H1 (cell line): ENCODE results near the gene SEC31A.
A peak's percentile ranks its signal among the peaks of the same experiment; 100 is the strongest.

Experiments
- EZH2 ChIP-seq: fragments of 200-600 bp; sonication (generic); IDR thresholded peaks from 2 replicates; pipeline ENCODE4 v1.7.1; 2012; ENCODE audit warnings: low read depth, mild to moderate bottlenecking, moderate library complexity, low read length, inconsistent platforms; ENCODE audit not compliant: severe bottlenecking
- HDAC2 ChIP-seq, 2 experiments: fragments of 300-600 bp in 1 of 2; sonication (generic) in 1 of 2; IDR thresholded peaks; 2 replicates each; pipeline ENCODE4 v1.6.1; 2011 to 2012; ENCODE audit warnings: low read depth in 2 of 2, low read length in 2 of 2, mild to moderate bottlenecking in 2 of 2, moderate library complexity in 2 of 2, borderline replicate concordance in 1 of 2, inconsistent platforms in 1 of 2
- JUN ChIP-seq: IDR thresholded peaks from 2 replicates; pipeline ENCODE4 v1.6.1; 2011; ENCODE audit warnings: low read depth, mild to moderate bottlenecking, improper control_type of control experiment, low read length
- NRF1 ChIP-seq: IDR thresholded peaks from 2 replicates; pipeline ENCODE4 v1.6.1; 2011; ENCODE audit warnings: mild to moderate bottlenecking, low read depth, low read length, improper control_type of control experiment
- POLR2A ChIP-seq, 2 experiments: IDR thresholded peaks; 1 replicate in 1 of 2; 2 replicates in 1 of 2; pipeline ENCODE4 v1.6.1; 2011; ENCODE audit warnings: low read depth in 2 of 2, low read length in 2 of 2, mild to moderate bottlenecking in 2 of 2; ENCODE audit errors: control extremely low read depth in 1 of 2
- POLR2AphosphoS5 ChIP-seq: IDR thresholded peaks from 2 replicates; pipeline ENCODE4 v1.6.1; 2011; ENCODE audit warnings: low read depth, low read length
- RAD21 ChIP-seq, 2 experiments: IDR thresholded peaks in 1 of 2; conservative IDR thresholded peaks in 1 of 2; 2 replicates each; pipeline ENCODE4 v1.6.1; 2011; ENCODE audit warnings: low read depth in 2 of 2, low read length in 2 of 2, improper control_type of control experiment in 1 of 2, inconsistent platforms in 1 of 2, mild to moderate bottlenecking in 1 of 2, moderate library complexity in 1 of 2
- RFX5 ChIP-seq: IDR thresholded peaks from 2 replicates; pipeline ENCODE4 v1.6.1; 2011; ENCODE audit warnings: low read depth, low read length, improper control_type of control experiment, borderline replicate concordance
- SIN3A ChIP-seq, 2 experiments: IDR thresholded peaks in 1 of 2; conservative IDR thresholded peaks in 1 of 2; 2 replicates each; pipeline ENCODE4 v1.6.1; 2011 to 2012; ENCODE audit warnings: low read length in 2 of 2, improper control_type of control experiment in 1 of 2, low read depth in 1 of 2, mild to moderate bottlenecking in 1 of 2
- SRF ChIP-seq: IDR thresholded peaks from 2 replicates; pipeline ENCODE4 v1.6.1; 2011; ENCODE audit warnings: mild to moderate bottlenecking, low read depth, low read length, moderate library complexity
- TAF1 ChIP-seq: IDR thresholded peaks from 2 replicates; pipeline ENCODE4 v1.6.1; 2011; ENCODE audit warnings: mild to moderate bottlenecking, low read depth, low read length
- YY1 ChIP-seq: IDR thresholded peaks from 2 replicates; pipeline ENCODE4 v1.6.1; 2011; ENCODE audit warnings: low read depth, mild to moderate bottlenecking, low read length
- TF ChIP-seq, protein P1 (sequence below), 3 experiments: IDR thresholded peaks; 1 replicate in 2 of 3; 2 replicates in 1 of 3; pipeline versions ENCODE4 v1.5.1 to v1.6.1; 2011; ENCODE audit warnings: low read length in 3 of 3, mild to moderate bottlenecking in 3 of 3, inconsistent platforms in 2 of 3, low read depth in 1 of 3, moderate library complexity in 1 of 3; ENCODE audit not compliant: insufficient read depth in 1 of 3; ENCODE audit errors: control extremely low read depth in 1 of 3
- TF ChIP-seq, protein P2 (sequence below): IDR thresholded peaks from 2 replicates; pipeline ENCODE4 v1.6.1; 2012; ENCODE audit warnings: inconsistent platforms

DNA sequence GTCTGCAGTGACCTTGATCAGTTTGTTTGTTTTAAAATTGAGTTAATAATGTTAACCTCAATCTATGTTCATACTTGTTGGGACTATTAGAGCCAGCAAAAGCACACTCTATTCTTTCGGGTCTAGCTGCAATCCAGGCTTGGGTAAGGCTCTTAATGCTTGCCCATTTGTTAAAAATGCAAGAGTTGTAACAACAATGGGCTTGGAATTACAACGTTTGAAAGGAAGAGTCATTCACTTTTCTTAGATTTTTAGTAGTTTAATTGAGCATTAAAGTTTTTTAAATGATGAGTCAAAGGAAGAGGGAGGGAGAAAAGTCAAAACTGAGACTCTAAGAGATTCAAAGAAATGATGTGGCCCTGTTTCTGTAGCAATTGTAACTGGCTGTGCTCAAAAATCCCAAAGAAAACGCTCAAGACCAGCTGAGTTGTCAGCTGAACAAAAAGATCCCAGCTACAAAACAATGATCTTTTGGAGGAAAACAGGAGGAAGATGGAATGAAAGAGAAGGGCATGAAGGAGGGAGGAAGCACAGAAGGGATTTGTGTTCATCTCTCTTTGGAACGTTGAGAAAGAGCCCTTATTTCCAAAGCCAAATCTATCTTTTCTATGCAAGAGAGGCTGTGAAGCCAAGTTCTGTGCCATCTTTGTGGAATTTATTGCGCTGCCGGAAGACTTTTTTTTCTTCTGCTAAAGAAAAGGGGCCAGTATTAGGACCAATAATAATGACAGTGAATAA lies 97.9 kb downstream of the SEC31A start:
- TF ChIP-seq RFX5 = no peak
- TF ChIP-seq SIN3A (conservative IDR thresholded peaks at IDR 0.05 in 1 of 2, IDR thresholded peaks at IDR 0.05 in 1 of 2; ENCODE audit: low read depth in 1 of 2, low read length in 2 of 2) = no peak
- no peak for TF ChIP-seq POLR2A (IDR thresholded peaks at IDR 0.05; ENCODE audit: control extremely low read depth in 1 of 2, low read depth in 2 of 2, low read length in 2 of 2)
- TF ChIP-seq TAF1 = no peak
- TF ChIP-seq, protein P1, sequence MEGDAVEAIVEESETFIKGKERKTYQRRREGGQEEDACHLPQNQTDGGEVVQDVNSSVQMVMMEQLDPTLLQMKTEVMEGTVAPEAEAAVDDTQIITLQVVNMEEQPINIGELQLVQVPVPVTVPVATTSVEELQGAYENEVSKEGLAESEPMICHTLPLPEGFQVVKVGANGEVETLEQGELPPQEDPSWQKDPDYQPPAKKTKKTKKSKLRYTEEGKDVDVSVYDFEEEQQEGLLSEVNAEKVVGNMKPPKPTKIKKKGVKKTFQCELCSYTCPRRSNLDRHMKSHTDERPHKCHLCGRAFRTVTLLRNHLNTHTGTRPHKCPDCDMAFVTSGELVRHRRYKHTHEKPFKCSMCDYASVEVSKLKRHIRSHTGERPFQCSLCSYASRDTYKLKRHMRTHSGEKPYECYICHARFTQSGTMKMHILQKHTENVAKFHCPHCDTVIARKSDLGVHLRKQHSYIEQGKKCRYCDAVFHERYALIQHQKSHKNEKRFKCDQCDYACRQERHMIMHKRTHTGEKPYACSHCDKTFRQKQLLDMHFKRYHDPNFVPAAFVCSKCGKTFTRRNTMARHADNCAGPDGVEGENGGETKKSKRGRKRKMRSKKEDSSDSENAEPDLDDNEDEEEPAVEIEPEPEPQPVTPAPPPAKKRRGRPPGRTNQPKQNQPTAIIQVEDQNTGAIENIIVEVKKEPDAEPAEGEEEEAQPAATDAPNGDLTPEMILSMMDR (IDR thresholded peaks at IDR 0.05; ENCODE audit: control extremely low read depth in 1 of 3, insufficient read depth in 1 of 3, low read depth in 1 of 3, low read length in 3 of 3) = no peak
- TF ChIP-seq SRF = no peak
- TF ChIP-seq RAD21 (IDR thresholded peaks at IDR 0.05 in 1 of 2, conservative IDR thresholded peaks at IDR 0.05 in 1 of 2; ENCODE audit: low read depth in 2 of 2, low read length in 2 of 2) = no peak
- no peak for TF ChIP-seq NRF1
- TF ChIP-seq YY1 = no peak
- TF ChIP-seq POLR2AphosphoS5 = no peak
- TF ChIP-seq EZH2 = peak; percentile 15
- TF ChIP-seq JUN = no peak
- TF ChIP-seq HDAC2 (IDR thresholded peaks at IDR 0.05; ENCODE audit: borderline replicate concordance in 1 of 2, low read depth in 2 of 2, low read length in 2 of 2) = no peak
- TF ChIP-seq, protein P2, sequence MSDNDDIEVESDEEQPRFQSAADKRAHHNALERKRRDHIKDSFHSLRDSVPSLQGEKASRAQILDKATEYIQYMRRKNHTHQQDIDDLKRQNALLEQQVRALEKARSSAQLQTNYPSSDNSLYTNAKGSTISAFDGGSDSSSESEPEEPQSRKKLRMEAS = no peak
